Nephron progenitor cell (in vitro differentiated cells): ENCODE data around the gene REEP2.

Source experiments
- DNase-seq: peaks from one replicate; pipeline ENCODE4 v3.0.0; 2021
- H3K27ac Mint-ChIP-seq: 2 replicates; pipeline ENCODE4 v1.8.0; 2021; ENCODE audit warnings: mild to moderate bottlenecking, moderate library complexity, mixed read lengths
- H3K27me3 Mint-ChIP-seq: 2 replicates; pipeline ENCODE4 v1.8.0; 2021; ENCODE audit warnings: mild to moderate bottlenecking, low read depth, mixed read lengths; ENCODE audit not compliant: poor library complexity
- H3K36me3 Mint-ChIP-seq: 2 replicates; pipeline ENCODE4 v1.8.0; 2021; ENCODE audit warnings: low read depth, mixed read lengths
- H3K4me1 Mint-ChIP-seq: 2 replicates; pipeline ENCODE4 v1.8.0; 2021; ENCODE audit warnings: mixed read lengths
- H3K4me3 Mint-ChIP-seq: 2 replicates; pipeline ENCODE4 v1.8.0; 2021; ENCODE audit warnings: mild to moderate bottlenecking, moderate library complexity, mixed read lengths
- H3K9me3 Mint-ChIP-seq: 2 replicates; pipeline ENCODE4 v1.8.0; 2021; ENCODE audit warnings: mild to moderate bottlenecking, moderate library complexity, mixed read lengths
- TF ChIP-seq, protein P1 (sequence below): fragments of 200-600 bp; sonication (generic); IDR thresholded peaks from 2 replicates; pipeline ENCODE4 v1.5.0; 2021; ENCODE audit warnings: antibody characterized with exemption

The REEP2 gene

DNA sequence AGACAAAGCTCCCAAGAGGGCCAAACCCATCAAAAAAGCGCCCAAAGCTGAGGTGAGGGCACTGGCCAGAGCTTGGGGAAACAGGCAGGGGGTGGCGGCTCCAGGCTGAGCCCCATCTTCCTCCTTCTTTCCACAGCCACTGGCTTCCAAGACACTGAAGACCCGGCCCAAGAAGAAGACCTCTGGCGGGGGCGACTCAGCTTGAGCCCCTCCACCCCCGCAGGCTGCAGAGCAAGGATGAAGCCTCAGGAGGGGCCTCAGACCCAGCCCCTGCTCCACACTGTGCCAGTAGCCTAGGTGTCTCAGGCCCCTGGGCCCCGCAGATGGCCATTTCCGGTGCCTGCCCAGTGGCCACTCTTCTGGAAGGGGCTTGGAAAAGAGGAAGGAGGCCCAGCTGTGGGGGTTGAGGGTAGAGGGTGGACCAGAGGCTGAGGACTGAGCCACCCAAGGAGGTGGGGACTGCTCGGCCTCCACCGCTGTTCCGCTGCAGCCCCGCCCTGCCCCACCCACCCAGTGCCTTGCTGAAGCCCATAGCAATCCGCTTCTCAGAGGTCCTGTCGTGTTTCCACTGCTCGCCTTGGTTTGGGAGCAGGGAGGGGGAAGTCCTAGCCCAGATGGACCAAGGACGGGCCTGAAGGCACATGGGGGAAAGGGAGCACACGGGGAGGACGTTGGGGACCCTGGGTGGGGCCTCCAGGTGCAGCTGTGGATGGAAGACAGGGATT lies 6.9 kb downstream of the REEP2 start:
- Mint-ChIP-seq H3K4me1 (peaks cover 47% of the 10 kb centered on the region), H3K9me3 (no peaks in the 10 kb centered on the region)

GRCh38 chr5:138448070-138448469 lies 9.2 kb downstream of the REEP2 start:
- Mint-ChIP-seq H3K27me3 (peaks cover 8% of the 10 kb centered on the region), H3K4me3 (no peak overlapping the region), H3K9me3 (no peaks in the 10 kb centered on the region), H3K4me1 (peaks cover 39% of the 10 kb centered on the region), H3K36me3 (no peaks in the 10 kb centered on the region), H3K27ac (peak overlapping the region; percentile 44)
- DNase-seq, result no peak
- TF ChIP-seq, protein P1, sequence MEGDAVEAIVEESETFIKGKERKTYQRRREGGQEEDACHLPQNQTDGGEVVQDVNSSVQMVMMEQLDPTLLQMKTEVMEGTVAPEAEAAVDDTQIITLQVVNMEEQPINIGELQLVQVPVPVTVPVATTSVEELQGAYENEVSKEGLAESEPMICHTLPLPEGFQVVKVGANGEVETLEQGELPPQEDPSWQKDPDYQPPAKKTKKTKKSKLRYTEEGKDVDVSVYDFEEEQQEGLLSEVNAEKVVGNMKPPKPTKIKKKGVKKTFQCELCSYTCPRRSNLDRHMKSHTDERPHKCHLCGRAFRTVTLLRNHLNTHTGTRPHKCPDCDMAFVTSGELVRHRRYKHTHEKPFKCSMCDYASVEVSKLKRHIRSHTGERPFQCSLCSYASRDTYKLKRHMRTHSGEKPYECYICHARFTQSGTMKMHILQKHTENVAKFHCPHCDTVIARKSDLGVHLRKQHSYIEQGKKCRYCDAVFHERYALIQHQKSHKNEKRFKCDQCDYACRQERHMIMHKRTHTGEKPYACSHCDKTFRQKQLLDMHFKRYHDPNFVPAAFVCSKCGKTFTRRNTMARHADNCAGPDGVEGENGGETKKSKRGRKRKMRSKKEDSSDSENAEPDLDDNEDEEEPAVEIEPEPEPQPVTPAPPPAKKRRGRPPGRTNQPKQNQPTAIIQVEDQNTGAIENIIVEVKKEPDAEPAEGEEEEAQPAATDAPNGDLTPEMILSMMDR, result no peak

More for the DNA sequence above, 6.9 kb downstream of the REEP2 start:
- no peak for DNase-seq
- Mint-ChIP-seq H3K36me3 (peaks cover 5% of the 10 kb centered on the region), H3K4me3 (no peak overlapping the region), H3K27me3 (peaks cover 4% of the 10 kb centered on the region), H3K27ac (peak overlapping the region; percentile 51)
- TF ChIP-seq, protein P1, result no peak

GRCh38 chr5:138448481-138449398 lies 9.9 kb downstream of the REEP2 start:
- no peaks in the 10 kb centered on the region for H3K9me3 Mint-ChIP-seq
- peak overlapping the region; percentile 10 for H3K4me3 Mint-ChIP-seq
- H3K27ac Mint-ChIP-seq, result no peak overlapping the region
- H3K36me3 Mint-ChIP-seq, result no peaks in the 10 kb centered on the region
- H3K4me1 Mint-ChIP-seq, result peaks cover 37% of the 10 kb centered on the region
- DNase-seq, result no peak
- H3K27me3 Mint-ChIP-seq, result peaks cover 10% of the 10 kb centered on the region
- TF ChIP-seq, protein P1, result no peak

DNA sequence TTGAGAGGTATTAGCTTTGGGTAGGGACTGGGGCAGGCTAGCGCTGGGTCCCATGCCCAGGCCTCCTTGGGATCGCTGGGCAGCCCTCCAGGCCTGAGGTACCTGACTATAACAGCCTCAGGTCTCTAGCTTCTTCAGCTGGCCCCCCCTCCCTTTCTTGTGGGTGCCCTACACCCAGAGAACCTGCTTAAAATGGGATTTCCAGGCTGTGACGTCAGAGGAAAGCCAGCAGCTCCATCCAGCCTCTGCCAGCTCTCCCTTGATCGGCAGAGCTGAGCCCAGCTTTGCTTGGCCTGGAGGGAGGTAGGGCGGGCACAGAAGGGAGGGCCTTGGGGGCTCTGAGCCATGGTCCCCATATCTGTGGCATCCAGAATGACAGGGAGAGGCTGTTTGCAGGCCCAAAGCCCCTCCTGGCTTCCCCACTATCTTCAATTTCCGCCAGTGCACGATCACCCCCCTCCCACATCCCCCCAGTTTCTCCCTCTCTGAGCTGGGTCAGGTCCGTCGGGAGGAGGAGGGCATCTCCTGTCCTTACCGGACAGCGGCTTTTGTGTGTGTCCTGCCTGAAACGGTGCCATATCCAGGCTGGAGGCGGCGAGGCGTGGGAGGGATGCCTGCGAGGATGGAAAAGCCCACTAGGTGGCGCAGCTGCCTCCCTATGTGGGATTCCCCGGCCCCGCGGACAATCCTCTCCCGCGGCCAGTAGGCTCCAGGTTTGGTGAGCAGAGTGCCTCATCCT lies 10.8 kb downstream of the REEP2 start:
- TF ChIP-seq, protein P1, result peak; percentile 93
- Mint-ChIP-seq H3K27me3 (peaks cover 12% of the 10 kb centered on the region), H3K9me3 (no peaks in the 10 kb centered on the region), H3K4me3 (peak overlapping the region; percentile 62), H3K4me1 (peaks cover 27% of the 10 kb centered on the region), H3K36me3 (no peaks in the 10 kb centered on the region), H3K27ac (no peak overlapping the region)
- DNase-seq, result peak; percentile 96

DNA sequence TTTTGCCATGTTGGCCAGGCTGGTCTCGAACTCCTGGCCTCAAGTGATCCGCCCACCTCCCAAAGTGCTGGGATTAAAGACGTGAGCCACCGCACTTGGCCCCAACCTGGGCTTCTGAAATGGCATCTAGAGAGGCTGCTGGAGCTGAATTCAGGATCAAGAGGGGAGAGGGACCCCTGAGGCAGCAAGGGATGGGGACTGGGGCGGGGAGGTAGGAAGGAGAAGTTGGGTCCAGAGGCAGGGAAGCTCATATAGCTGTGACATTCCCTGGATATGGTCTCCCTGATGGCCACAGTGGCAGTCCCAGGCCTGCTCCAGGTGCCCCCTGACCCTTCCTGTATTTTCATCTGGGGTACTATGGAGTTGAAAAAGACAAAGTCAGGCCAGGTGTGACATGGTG lies 12.1 kb downstream of the REEP2 start:
- H3K27me3 Mint-ChIP-seq, result peaks cover 18% of the 10 kb centered on the region
- DNase-seq, result no peak
- H3K9me3 Mint-ChIP-seq, result no peaks in the 10 kb centered on the region
- H3K4me3 Mint-ChIP-seq, result no peak overlapping the region
- H3K27ac Mint-ChIP-seq, result no peak overlapping the region
- H3K4me1 Mint-ChIP-seq, result peaks cover 26% of the 10 kb centered on the region
- no peaks in the 10 kb centered on the region for H3K36me3 Mint-ChIP-seq
- TF ChIP-seq, protein P1, result no peak
